HCT116 (cell line): Measurements from ENCODE around the gene GRM3. TPM values are rescaled to one million over a fixed set of nuclear protein-coding genes. Genes with fewer than 3 reads are reported as not detected.

Experiments
- ATAC-seq: fragments of 200-7000 bp; cut with Tn5 transposase; 2 replicates; pipeline ENCODE4 v1.9.1; 2020; ENCODE audit warnings: mild to moderate bottlenecking, moderate library complexity
- BruUV-seq: library from RNA; stranded (reverse); fragments of 400-500 nt; replicated peaks from 2 replicates; lab custom pipeline; 2021; lab: Mats Ljungman, UMichigan
- CTCF ChIA-PET: fragments of 300-600 bp; sonication (Branson Sonifier 250); formaldehyde crosslinking; loops from one replicate; lab custom pipeline; 2021; ENCODE audit warnings: antibody characterized with exemption; lab: Charles Lee
- POLR2A ChIA-PET: fragments of 300-600, 350-600 bp; sonication (Branson Sonifier 250); formaldehyde crosslinking; loops from one replicate; lab custom pipeline; 2021; ENCODE audit warnings: antibody characterized with exemption; lab: Charles Lee
- RAD21 ChIA-PET, 2 experiments: fragments of 300-600 bp; sonication (Branson Sonifier 250); formaldehyde crosslinking; loops; one replicate each; lab custom pipeline; 2023; ENCODE audit warnings: low total read pairs in 2 of 2; ENCODE audit not compliant: uncharacterized antibody in 2 of 2, unreplicated experiment in 2 of 2, low non-redundant PET in 1 of 2; lab: Charles Lee
- DNase-seq: peaks from one replicate; pipeline ENCODE4 v3.0.0-alpha.2; 2010; ENCODE audit warnings: low read depth, low spot score
- H2AFZ ChIP-seq: fragments of 200-600 bp; shearing (Covaris generic), sonication (generic); 2 replicates; pipeline ENCODE4 v1.6.1; 2017; ENCODE audit warnings: low read depth, mixed run types, mixed read lengths, antibody characterized with exemption, low read length; ENCODE audit not compliant: poor library complexity, severe bottlenecking
- H3K27ac ChIP-seq: 2 replicates; pipeline ENCODE4 v1.5.1; 2012; ENCODE audit warnings: low read depth, low read length
- H3K27me3 ChIP-seq: fragments of 200-600 bp; sonication (generic); 2 replicates; pipeline ENCODE4 v1.6.1; 2016; ENCODE audit warnings: mixed run types, low read length, mixed read lengths; ENCODE audit not compliant: insufficient read depth
- H3K36me3 ChIP-seq, 2 experiments: fragments of 200-500 bp in 1 of 2; fragments of 200-600 bp in 1 of 2; sonication (Bioruptor generic) in 1 of 2; sonication (generic) in 1 of 2; 2 replicates each; pipeline versions ENCODE4 v1.5.1 to v1.6.1; 2014 to 2016; ENCODE audit warnings: low read length in 2 of 2, inconsistent platforms in 1 of 2, mixed read lengths in 1 of 2, mixed run types in 1 of 2; ENCODE audit not compliant: insufficient read depth in 2 of 2, control insufficient read depth in 1 of 2
- H3K4me1 ChIP-seq, 2 experiments: fragments of 200-600 bp in 1 of 2; sonication (generic) in 1 of 2; 2 replicates each; pipeline versions ENCODE4 v1.5.1 to v1.6.1; 2012 to 2017; ENCODE audit warnings: low read length in 2 of 2, inconsistent platforms in 1 of 2, mild to moderate bottlenecking in 1 of 2, mixed read lengths in 1 of 2, mixed run types in 1 of 2, moderate library complexity in 1 of 2; ENCODE audit not compliant: insufficient read depth in 2 of 2, control insufficient read depth in 1 of 2
- H3K4me2 ChIP-seq: fragments of 200-600 bp; sonication (generic); 2 replicates; pipeline ENCODE4 v1.6.1; 2017; ENCODE audit warnings: mixed run types, low read length, mixed read lengths
- H3K4me3 ChIP-seq, 2 experiments: fragments of 200-600 bp in 1 of 2; sonication (generic) in 1 of 2; replicated peaks in 1 of 2; 2 replicates each; pipeline ENCODE4 v1.5.1; 2011 to 2016; ENCODE audit warnings: low read length in 2 of 2, control low read depth in 1 of 2, low read depth in 1 of 2, mild to moderate bottlenecking in 1 of 2, mixed read lengths in 1 of 2, mixed run types in 1 of 2
- H3K79me2 ChIP-seq: fragments of 200-600 bp; sonication (generic); 2 replicates; pipeline ENCODE4 v1.6.1; 2017; ENCODE audit warnings: mild to moderate bottlenecking, mixed run types, low read length, moderate library complexity, mixed read lengths; ENCODE audit not compliant: insufficient read depth
- H3K9ac ChIP-seq: fragments of 200-600 bp; sonication (generic); 2 replicates; pipeline ENCODE4 v1.6.1; 2016; ENCODE audit warnings: low read length, mixed read lengths
- H3K9me2 ChIP-seq: fragments of 200-600 bp; sonication (generic), shearing (Covaris generic); 2 replicates; pipeline ENCODE4 v1.6.1; 2017; ENCODE audit warnings: mixed run types, mild to moderate bottlenecking, moderate library complexity; ENCODE audit not compliant: insufficient read depth
- H3K9me3 ChIP-seq, 2 experiments: fragments of 200-500 bp in 1 of 2; fragments of 200-600 bp in 1 of 2; sonication (Bioruptor generic) in 1 of 2; sonication (generic) in 1 of 2; 2 replicates each; pipeline ENCODE4 v1.6.1; 2014 to 2017; ENCODE audit warnings: low read length in 2 of 2, mixed read lengths in 2 of 2, inconsistent platforms in 1 of 2, low read depth in 1 of 2, mild to moderate bottlenecking in 1 of 2, mixed run types in 1 of 2, moderate library complexity in 1 of 2; ENCODE audit not compliant: control insufficient read depth in 1 of 2, insufficient read depth in 1 of 2
- H4K20me1 ChIP-seq: fragments of 200-600 bp; sonication (generic), shearing (Covaris generic); 2 replicates; pipeline ENCODE4 v1.6.1; 2017; ENCODE audit warnings: mixed run types, mild to moderate bottlenecking, moderate library complexity; ENCODE audit not compliant: insufficient read depth
- CEBPB ChIP-seq: IDR thresholded peaks from 2 replicates; pipeline ENCODE4 v1.6.1; 2012; ENCODE audit warnings: low read depth
- ELF1 ChIP-seq: IDR thresholded peaks from 2 replicates; pipeline ENCODE4 v1.6.1; 2012; ENCODE audit warnings: low read depth, borderline replicate concordance
- EZH2phosphoT487 ChIP-seq: fragments of 200-600 bp; IDR thresholded peaks from 2 replicates; pipeline ENCODE4 v1.6.1; 2018; ENCODE audit warnings: antibody characterized with exemption, borderline replicate concordance
- JUND ChIP-seq: IDR thresholded peaks from 2 replicates; pipeline ENCODE4 v1.6.1; 2012
- RAD21 ChIP-seq: IDR thresholded peaks from 2 replicates; pipeline ENCODE4 v1.6.1; 2012; ENCODE audit warnings: low read depth, mild to moderate bottlenecking
- SIN3A ChIP-seq: IDR thresholded peaks from 2 replicates; pipeline ENCODE4 v1.6.1; 2012; ENCODE audit warnings: low read depth
- SRF ChIP-seq: IDR thresholded peaks from 2 replicates; pipeline ENCODE4 v1.6.1; 2012; ENCODE audit warnings: low read depth
- YY1 ChIP-seq: IDR thresholded peaks from 2 replicates; pipeline ENCODE4 v1.6.1; 2011; ENCODE audit warnings: low read length, low read depth, moderate library complexity, mild to moderate bottlenecking; ENCODE audit not compliant: insufficient replicate concordance; ENCODE audit errors: extremely low read depth
- ZFX ChIP-seq: fragments of 450-650 bp; IDR thresholded peaks from 2 replicates; pipeline ENCODE4 v1.6.1; 2017
- ZNF274 ChIP-seq: fragments of 200-500 bp; sonication (Bioruptor generic); IDR thresholded peaks from 2 replicates; pipeline ENCODE4 v1.6.1; 2014; ENCODE audit warnings: mild to moderate bottlenecking, low read depth, low read length, inconsistent platforms
- intact Hi-C: fragments of 100-400 bp; cut with micrococcal nuclease; formaldehyde crosslinking; loops from 2 replicates; pipeline ENCODE4 v1.10.0; 2022
- total RNA-seq: library from RNA; stranded (reverse); gene quantifications from one replicate; pipeline ENCODE4 v1.2.1, GENCODE V29; 2021; ENCODE audit not compliant: unreplicated experiment
- TF ChIP-seq, protein P1 (sequence below), 3 experiments: fragments of 200-600 bp in 1 of 3; sonication (generic) in 1 of 3; IDR thresholded peaks in 2 of 3; conservative IDR thresholded peaks in 1 of 3; 2 replicates each; pipeline ENCODE4 v1.5.1; 2012 to 2017; ENCODE audit warnings: low read depth in 2 of 3, low read length in 2 of 3, antibody characterized with exemption in 1 of 3, borderline replicate concordance in 1 of 3, control low read depth in 1 of 3, mild to moderate bottlenecking in 1 of 3, mixed read lengths in 1 of 3, mixed run types in 1 of 3, moderate library complexity in 1 of 3; ENCODE audit not compliant: insufficient read depth in 1 of 3
- TF ChIP-seq, protein P2 (sequence below): IDR thresholded peaks from 2 replicates; pipeline ENCODE4 v1.6.1; 2011; ENCODE audit warnings: mild to moderate bottlenecking, low read length, moderate library complexity; ENCODE audit not compliant: insufficient replicate concordance; ENCODE audit errors: extremely low read depth
- TF ChIP-seq, protein P3 (sequence below): IDR thresholded peaks from 2 replicates; pipeline ENCODE4 v1.6.1; 2012
- TF ChIP-seq, protein P4 (sequence below): IDR thresholded peaks from 2 replicates; pipeline ENCODE4 v1.6.1; 2012; ENCODE audit warnings: low read depth

The GRM3 gene
- total RNA-seq, 1 experiment from 2014 or later = not detected

DNA sequence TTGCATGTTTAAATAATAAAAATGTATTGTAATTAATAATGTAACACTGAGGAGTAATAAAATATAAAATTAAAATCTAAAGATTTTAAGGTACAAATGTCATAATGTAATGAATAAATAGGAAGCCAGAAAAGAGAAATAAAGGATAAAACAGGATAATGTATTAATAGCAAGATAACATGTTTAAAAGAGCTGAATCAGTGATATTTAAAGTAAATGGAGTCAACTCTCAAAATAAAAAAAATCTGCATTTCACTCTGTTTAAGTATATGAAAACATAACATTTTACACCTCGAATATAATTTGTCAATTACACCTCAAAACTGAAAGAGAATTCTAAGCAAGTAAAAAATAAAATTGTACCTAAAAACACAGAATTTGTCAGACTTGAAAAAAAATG is 44.1 kb downstream of the GRM3 start:
- ChIA-PET POLR2A (no interaction called here), CTCF (no interaction called here), RAD21 (no interaction called here)
- intact Hi-C loops = no loop called here
- H3K27me3 ChIP-seq = no peaks in the 10 kb centered on the region
- no peak for DNase-seq
- no peaks in the 10 kb centered on the region for H3K9me2 ChIP-seq
- H2AFZ ChIP-seq = no peak overlapping the region
- H3K36me3 ChIP-seq = no peaks in the 10 kb centered on the region
- H4K20me1 ChIP-seq = no peaks in the 10 kb centered on the region
- BruUV-seq = no TSS peak
- no peak overlapping the region for H3K4me3 ChIP-seq
- no peaks in the 10 kb centered on the region for H3K9me3 ChIP-seq
- H3K4me2 ChIP-seq = no peak overlapping the region
- no peak for TF ChIP-seq EZH2phosphoT487
- TF ChIP-seq, all 23 proteins: peak for 0
- Histone ChIP-seq H3K4me1 (no peaks in the 10 kb centered on the region), H3K79me2 (no peaks in the 10 kb centered on the region), H3K9ac (no peak overlapping the region), H3K27ac (no peak overlapping the region)
- no peak for ATAC-seq

DNA sequence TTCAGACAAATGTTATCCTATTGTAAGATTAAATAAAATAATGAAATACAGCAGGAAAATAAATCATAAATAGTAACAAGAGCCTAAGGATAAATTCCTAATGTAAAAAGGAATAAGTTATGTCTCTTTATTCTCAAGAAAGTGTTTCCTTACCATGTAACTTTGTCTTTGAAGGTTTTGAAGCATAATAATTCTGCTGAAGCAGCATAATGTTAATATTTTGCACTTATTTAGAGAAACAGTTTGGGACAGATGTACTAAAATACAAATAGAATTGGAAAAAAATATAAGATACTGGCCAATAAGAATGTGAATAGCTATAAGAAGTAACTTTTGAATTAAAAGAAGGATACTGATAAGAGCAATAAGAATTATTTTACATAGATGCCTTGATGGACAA is 45.7 kb downstream of the GRM3 start:
- intact Hi-C loops = no loop called here
- no peak for DNase-seq
- no TSS peak for BruUV-seq
- RAD21 ChIA-PET = no interaction called here
- no peak overlapping the region for H3K27ac ChIP-seq
- H3K9ac ChIP-seq = no peak overlapping the region
- no peak overlapping the region for H2AFZ ChIP-seq
- H4K20me1 ChIP-seq = no peaks in the 10 kb centered on the region
- no peaks in the 10 kb centered on the region for H3K79me2 ChIP-seq
- no peaks in the 10 kb centered on the region for H3K9me2 ChIP-seq
- POLR2A ChIA-PET = no interaction called here
- H3K4me1 ChIP-seq = no peaks in the 10 kb centered on the region
- no peaks in the 10 kb centered on the region for H3K9me3 ChIP-seq
- CTCF ChIA-PET = no interaction called here
- no peak overlapping the region for H3K4me2 ChIP-seq
- ATAC-seq = no peak
- H3K27me3 ChIP-seq = no peaks in the 10 kb centered on the region
- H3K4me3 ChIP-seq = no peak overlapping the region
- no peaks in the 10 kb centered on the region for H3K36me3 ChIP-seq
- TF ChIP-seq SRF = no peak
- TF ChIP-seq, protein P1, sequence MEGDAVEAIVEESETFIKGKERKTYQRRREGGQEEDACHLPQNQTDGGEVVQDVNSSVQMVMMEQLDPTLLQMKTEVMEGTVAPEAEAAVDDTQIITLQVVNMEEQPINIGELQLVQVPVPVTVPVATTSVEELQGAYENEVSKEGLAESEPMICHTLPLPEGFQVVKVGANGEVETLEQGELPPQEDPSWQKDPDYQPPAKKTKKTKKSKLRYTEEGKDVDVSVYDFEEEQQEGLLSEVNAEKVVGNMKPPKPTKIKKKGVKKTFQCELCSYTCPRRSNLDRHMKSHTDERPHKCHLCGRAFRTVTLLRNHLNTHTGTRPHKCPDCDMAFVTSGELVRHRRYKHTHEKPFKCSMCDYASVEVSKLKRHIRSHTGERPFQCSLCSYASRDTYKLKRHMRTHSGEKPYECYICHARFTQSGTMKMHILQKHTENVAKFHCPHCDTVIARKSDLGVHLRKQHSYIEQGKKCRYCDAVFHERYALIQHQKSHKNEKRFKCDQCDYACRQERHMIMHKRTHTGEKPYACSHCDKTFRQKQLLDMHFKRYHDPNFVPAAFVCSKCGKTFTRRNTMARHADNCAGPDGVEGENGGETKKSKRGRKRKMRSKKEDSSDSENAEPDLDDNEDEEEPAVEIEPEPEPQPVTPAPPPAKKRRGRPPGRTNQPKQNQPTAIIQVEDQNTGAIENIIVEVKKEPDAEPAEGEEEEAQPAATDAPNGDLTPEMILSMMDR (IDR thresholded peaks at IDR 0.05 in 2 of 3, conservative IDR thresholded peaks at IDR 0.05 in 1 of 3; ENCODE audit: borderline replicate concordance in 1 of 3, insufficient read depth in 1 of 3, low read depth in 2 of 3, low read length in 2 of 3) = no peak
- no peak for TF ChIP-seq YY1
- TF ChIP-seq RAD21 = no peak
- TF ChIP-seq SIN3A = no peak
- TF ChIP-seq CEBPB = no peak
- TF ChIP-seq, protein P2, sequence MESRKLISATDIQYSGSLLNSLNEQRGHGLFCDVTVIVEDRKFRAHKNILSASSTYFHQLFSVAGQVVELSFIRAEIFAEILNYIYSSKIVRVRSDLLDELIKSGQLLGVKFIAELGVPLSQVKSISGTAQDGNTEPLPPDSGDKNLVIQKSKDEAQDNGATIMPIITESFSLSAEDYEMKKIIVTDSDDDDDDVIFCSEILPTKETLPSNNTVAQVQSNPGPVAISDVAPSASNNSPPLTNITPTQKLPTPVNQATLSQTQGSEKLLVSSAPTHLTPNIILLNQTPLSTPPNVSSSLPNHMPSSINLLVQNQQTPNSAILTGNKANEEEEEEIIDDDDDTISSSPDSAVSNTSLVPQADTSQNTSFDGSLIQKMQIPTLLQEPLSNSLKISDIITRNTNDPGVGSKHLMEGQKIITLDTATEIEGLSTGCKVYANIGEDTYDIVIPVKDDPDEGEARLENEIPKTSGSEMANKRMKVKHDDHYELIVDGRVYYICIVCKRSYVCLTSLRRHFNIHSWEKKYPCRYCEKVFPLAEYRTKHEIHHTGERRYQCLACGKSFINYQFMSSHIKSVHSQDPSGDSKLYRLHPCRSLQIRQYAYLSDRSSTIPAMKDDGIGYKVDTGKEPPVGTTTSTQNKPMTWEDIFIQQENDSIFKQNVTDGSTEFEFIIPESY = no peak
- TF ChIP-seq ELF1 = no peak
- no peak for TF ChIP-seq JUND
- no peak for TF ChIP-seq ZNF274
- TF ChIP-seq, protein P3, sequence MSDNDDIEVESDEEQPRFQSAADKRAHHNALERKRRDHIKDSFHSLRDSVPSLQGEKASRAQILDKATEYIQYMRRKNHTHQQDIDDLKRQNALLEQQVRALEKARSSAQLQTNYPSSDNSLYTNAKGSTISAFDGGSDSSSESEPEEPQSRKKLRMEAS = no peak
- no peak for TF ChIP-seq ZFX
- TF ChIP-seq, protein P4, sequence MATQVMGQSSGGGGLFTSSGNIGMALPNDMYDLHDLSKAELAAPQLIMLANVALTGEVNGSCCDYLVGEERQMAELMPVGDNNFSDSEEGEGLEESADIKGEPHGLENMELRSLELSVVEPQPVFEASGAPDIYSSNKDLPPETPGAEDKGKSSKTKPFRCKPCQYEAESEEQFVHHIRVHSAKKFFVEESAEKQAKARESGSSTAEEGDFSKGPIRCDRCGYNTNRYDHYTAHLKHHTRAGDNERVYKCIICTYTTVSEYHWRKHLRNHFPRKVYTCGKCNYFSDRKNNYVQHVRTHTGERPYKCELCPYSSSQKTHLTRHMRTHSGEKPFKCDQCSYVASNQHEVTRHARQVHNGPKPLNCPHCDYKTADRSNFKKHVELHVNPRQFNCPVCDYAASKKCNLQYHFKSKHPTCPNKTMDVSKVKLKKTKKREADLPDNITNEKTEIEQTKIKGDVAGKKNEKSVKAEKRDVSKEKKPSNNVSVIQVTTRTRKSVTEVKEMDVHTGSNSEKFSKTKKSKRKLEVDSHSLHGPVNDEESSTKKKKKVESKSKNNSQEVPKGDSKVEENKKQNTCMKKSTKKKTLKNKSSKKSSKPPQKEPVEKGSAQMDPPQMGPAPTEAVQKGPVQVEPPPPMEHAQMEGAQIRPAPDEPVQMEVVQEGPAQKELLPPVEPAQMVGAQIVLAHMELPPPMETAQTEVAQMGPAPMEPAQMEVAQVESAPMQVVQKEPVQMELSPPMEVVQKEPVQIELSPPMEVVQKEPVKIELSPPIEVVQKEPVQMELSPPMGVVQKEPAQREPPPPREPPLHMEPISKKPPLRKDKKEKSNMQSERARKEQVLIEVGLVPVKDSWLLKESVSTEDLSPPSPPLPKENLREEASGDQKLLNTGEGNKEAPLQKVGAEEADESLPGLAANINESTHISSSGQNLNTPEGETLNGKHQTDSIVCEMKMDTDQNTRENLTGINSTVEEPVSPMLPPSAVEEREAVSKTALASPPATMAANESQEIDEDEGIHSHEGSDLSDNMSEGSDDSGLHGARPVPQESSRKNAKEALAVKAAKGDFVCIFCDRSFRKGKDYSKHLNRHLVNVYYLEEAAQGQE = no peak
